GM19239 (cell line): ENCODE measurements around the gene B4GALT3.

Source experiments
- DNase-seq: peaks from one replicate; pipeline ENCODE4 v3.0.0; 2011; ENCODE audit warnings: low spot score; ENCODE audit not compliant: insufficient read length
- FAIRE-seq: peaks from 2 replicates; lab custom pipeline; 2011; peaks lifted over from hg19 to GRCh38; lab: Jason Lieb, UNC

The B4GALT3 gene

DNA sequence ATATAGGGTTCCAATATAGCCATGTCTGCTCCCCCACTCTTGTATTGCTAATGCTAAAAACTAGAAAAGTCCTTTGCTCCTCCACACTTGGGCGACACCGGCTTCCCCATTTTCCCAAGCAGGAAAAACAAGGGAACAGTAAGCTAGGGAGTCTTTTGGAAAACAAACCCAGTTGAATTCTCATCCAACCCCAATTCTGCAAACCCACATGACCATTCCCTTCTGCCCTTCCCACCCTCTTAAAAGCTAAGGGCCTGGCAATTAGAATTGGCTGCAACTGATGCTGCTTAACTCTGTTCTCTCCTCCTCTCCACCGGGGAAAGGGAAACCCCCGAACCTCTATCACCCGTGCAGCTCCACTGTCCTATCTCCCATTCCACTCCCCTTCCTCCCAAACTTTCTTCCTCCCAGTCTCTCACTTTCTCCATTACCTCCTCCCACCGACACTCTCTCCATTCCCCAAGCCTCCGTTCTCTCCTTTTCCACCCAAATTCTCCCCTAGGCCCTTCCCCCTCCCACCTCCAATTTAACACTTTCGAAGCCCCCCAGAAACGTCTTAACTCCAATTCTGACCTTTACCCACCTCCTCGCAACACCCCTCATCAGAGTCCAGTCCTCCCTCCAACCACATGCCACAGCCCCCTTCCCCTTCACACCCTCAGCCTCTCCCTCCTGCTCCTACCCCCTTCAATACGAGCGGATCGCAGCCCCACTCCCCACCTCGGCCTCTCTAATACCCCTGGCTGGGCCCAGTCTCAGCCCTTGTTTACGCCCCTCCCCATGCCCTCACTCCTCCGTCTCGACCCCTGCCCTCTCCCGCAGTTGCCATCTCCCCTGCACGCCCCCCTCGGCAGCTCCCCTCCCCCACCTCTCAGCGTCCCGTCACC lies 45.5 kb downstream of the B4GALT3 start:
- FAIRE-seq (no peak), DNase-seq (no peak)

- FAIRE-seq: no peak
- DNase-seq: no peak
Observed at GRCh38 chr1:161130266-161130665, 47.0 kb downstream of the B4GALT3 start.

- FAIRE-seq (no peak), DNase-seq (no peak)
Observed at GRCh38 chr1:161128591-161129420, 48.5 kb downstream of the B4GALT3 start.

- DNase-seq: no peak
- no peak for FAIRE-seq
Observed at GRCh38 chr1:161127649-161128048, 49.7 kb downstream of the B4GALT3 start.

DNA sequence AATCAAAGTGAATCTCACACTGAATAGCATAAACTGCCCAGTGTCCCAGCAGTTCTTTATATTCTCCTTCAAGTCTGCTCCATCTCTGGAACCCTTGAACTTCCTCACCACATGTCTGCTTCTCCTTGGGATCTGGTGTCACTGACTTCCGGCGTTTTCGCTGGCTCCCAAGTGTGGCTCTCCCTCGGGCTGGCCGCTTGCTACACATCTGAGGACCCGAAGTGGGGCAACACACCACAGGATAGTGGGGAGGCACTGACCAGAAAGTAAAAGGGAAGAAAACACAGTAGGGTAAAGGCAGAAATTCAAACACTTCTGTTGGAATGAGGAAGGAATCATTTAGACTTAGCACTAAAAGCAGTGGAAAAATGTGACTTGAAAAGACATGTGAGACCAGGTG lies 54.3 kb downstream of the B4GALT3 start:
- FAIRE-seq (no peak), DNase-seq (no peak)

DNA sequence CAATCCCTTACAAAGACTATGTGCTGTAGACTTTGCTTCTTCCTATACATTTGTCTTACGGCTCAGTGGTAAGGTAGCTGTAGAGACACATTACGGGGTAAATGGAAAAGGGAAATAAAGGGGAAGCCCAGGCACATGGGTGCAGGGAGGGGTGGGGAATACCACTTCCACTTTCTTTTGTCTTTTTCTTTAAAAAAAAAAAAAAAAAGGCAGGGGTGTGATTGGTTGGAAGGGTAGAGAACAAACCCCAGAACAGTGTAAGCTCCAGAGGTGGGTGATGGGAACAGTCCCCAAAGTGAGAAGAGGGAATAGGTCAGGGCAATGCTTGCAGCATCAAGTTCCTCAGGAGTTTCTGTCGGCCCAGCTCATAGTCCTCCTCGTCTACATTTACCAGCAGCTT lies 55.5 kb downstream of the B4GALT3 start:
- no peak for DNase-seq
- FAIRE-seq: no peak
